Heart right ventricle (tissue), 16 donors: Measurements from ENCODE around the gene SF3A1. TPM values are rescaled to one million over a fixed set of nuclear protein-coding genes. Genes with fewer than 3 reads are reported as not detected.
A peak's percentile ranks its signal among the peaks of the same experiment; 100 is the strongest.

Source experiments
- ATAC-seq, 8 donors: fragments of 200-7000 bp; cut with Tn5 transposase; one replicate each; pipeline ENCODE4 v1.9.1; 2020; ENCODE audit warnings: mild to moderate bottlenecking in 8 of 8, moderate library complexity in 8 of 8, moderate number of reproducible peaks in 1 of 8
- DNase-seq, 2 donors: peaks; one replicate each; pipeline ENCODE4 v3.0.0-alpha.2; 2020
- H3K27ac ChIP-seq, 10 donors: fragments of 200-600 bp; sonication (generic) in 2 of 10; one replicate each; pipeline versions ENCODE4 v1.5.0 to v1.8.0; 2020 to 2022; ENCODE audit warnings: mild to moderate bottlenecking in 3 of 10
- H3K27me3 ChIP-seq, 7 donors: fragments of 200-600 bp; one replicate each; pipeline ENCODE4 v1.8.0; 2021 to 2022; ENCODE audit warnings: mild to moderate bottlenecking in 2 of 7
- H3K36me3 ChIP-seq, 9 donors: fragments of 200-600 bp; sonication (generic) in 1 of 9; one replicate each; pipeline versions ENCODE4 v1.5.0 to v1.8.0; 2020 to 2022; ENCODE audit warnings: mild to moderate bottlenecking in 2 of 9
- H3K4me1 ChIP-seq, 9 donors: fragments of 200-600 bp; sonication (generic) in 1 of 9; one replicate each; pipeline versions ENCODE4 v1.5.0 to v1.8.0; 2020 to 2022; ENCODE audit warnings: mild to moderate bottlenecking in 4 of 9
- H3K4me3 ChIP-seq, 10 donors: fragments of 200-600 bp; sonication (generic) in 2 of 10; one replicate each; pipeline versions ENCODE4 v1.5.0 to v1.8.0; 2020 to 2022; ENCODE audit warnings: mild to moderate bottlenecking in 7 of 10, moderate library complexity in 2 of 10
- H3K9me3 ChIP-seq, 11 donors: fragments of 200-600 bp in 10 of 11; sonication (generic) in 2 of 11; one replicate each; pipeline versions ENCODE4 v1.5.0 to v1.8.0; 2013 to 2022; ENCODE audit warnings: mild to moderate bottlenecking in 2 of 11, control low read depth in 1 of 11, moderate library complexity in 1 of 11
- CTCF ChIP-seq, 9 donors: fragments of 200-600 bp; sonication (generic) in 2 of 9; IDR thresholded peaks; one replicate each; pipeline versions ENCODE4 v1.5.0 to v1.8.0; 2021 to 2022; ENCODE audit warnings: antibody characterized with exemption in 9 of 9, mild to moderate bottlenecking in 5 of 9, moderate library complexity in 1 of 9
- whole genome bisulfite sequencing, 2 donors: extraction: QIAGEN DNeasy Blood & Tissue Kit; methylation state at CpG; one replicate each; pipeline ENCODE4 v1.1.7; 2013; ENCODE audit warnings: inconsistent platforms in 1 of 2; 5-methylcytosine and 5-hydroxymethylcytosine counted together
- intact Hi-C, 10 donors: fragments of 100-400 bp; cut with DNase I; formaldehyde crosslinking; loops; one replicate each; pipeline versions ENCODE4 v1.11.1 to v1.14.2; 2022
- polyA plus RNA-seq, 2 donors: library from polyadenylated mRNA; stranded (reverse); fragments of 200-250 nt; gene quantifications; one replicate each; pipeline ENCODE4 v1.2.3, GENCODE V29; 2013
- total RNA-seq, 10 donors: library from RNA; stranded (reverse); fragmentation: NEBNext Ultra II Directional in 3 of 10; extraction: Animal tissue kit (Norgen Biotek cat#: 25700) in 3 of 10; gene quantifications; one replicate each; pipeline versions ENCODE4 v1.2.1 to v1.2.4, GENCODE V29; 2021 to 2023
- donor health status: Arrhythmogenic right ventricular cardiomyopathy.
- donor health status: ischemic (EF 13 %, LVEDD 7.1; RV severe dilation, severe dysfunction).
- donor health status: healthy with polysubstance abuse.
- donor health status: DM: no; HTN: yes; CAD: no.
- donor health status: DM: no; HTN: no; CAD: no.
- donor health status: ischemic (EF 25% LVEDD 6.9; RV normal size, moderate dysfunction).
- donor health status: ischemic (EF 25% LVEDD 5.7; RV mildly dilated, moderate dysfunction).
- donor health status: healthy.
- donor health status: DM: yes; HTN: yes; CAD: no.
- donor health status: Ischemic cardiomyopathy.
- donor health status: ischemic (EF 35%, LVEDD 5.7; RV mildly dilated, moderate dysfunction).
- donor health status: nonischemic (EF 11% LVEDD 7.7; RV severe dilation, severe dysfunction).
- donor health status: DM: yes; HTN: yes; CAD: no.
- donor health status: PGD.
- donor health status: ischemic (EF 29% LVEDD 5.4; RV normal size, mild dysfunction).
- donor health status: nonischemic (EF 23%, LVEDD 6.1; RV moderate dilation, normal function).

The SF3A1 gene
- total and polyA plus RNA-seq, 12 donors: 13.2 to 132 (median 103) TPM

DNA sequence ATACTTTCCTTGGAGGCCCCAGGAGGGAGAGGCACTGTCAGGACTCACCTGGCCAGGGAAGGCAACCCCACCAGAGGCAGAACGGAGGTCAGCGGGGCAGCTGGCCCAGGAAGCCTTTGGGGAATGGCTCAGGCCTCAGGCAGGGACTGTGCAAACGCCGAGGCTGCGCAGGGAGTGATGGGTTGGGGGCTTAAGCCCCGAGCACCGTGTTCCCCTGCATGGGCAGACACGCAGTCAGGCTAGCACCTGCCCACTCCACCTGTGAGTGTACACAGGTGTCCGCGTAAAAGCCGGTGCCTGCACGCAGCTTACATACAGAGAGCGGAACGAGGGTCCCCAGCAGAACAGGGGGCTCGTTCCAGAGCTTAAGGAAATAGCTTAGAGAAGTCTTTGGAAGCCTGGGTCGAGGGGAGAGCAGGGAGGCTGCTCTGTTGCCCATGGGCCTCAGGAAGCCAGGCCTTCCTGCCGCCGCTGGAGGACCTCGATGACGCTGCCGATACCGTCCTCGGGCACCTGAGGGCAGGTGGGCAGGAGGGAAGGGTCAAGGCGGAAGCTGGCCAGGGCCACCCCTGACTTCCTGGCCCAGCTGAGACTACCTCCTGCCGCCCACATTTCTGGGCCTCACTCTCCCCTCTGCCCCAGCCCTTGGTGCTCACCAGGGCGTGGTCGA, 71.4 kb downstream of the SF3A1 start:
- 90 to 95% methylated on average over 26 to 27 of the region's 27 CpGs for WGBS, 2 donors
- H3K9me3 ChIP-seq: no peaks in the 10 kb centered on the region
- no peaks in the 10 kb centered on the region for H3K27me3 ChIP-seq
- peaks cover 0 to 32% (median 15%) of the 10 kb centered on the region in 9 donors for H3K36me3 ChIP-seq
- peaks cover 3 to 47% (median 19%) of the 10 kb centered on the region in 9 donors for H3K4me1 ChIP-seq
- no peak for ATAC-seq
- DNase-seq: no peak
- no peak overlapping the region for H3K27ac ChIP-seq
- no peak for TF ChIP-seq CTCF (IDR thresholded peaks at IDR 0.05)
- intact Hi-C loops: loop anchor here in 5 of 10 donors (5.0 to 10.0 kb wide), 4 partner anchors 42 to 102 kb away; partner anchors contain the start of genes TBC1D10A (in 3 of the 5), CCDC157 (in 1 of the 5), RNF215 (in 1 of the 5) and SF3A1 (in 1 of the 5)
- H3K4me3 ChIP-seq: no peak overlapping the region

DNA sequence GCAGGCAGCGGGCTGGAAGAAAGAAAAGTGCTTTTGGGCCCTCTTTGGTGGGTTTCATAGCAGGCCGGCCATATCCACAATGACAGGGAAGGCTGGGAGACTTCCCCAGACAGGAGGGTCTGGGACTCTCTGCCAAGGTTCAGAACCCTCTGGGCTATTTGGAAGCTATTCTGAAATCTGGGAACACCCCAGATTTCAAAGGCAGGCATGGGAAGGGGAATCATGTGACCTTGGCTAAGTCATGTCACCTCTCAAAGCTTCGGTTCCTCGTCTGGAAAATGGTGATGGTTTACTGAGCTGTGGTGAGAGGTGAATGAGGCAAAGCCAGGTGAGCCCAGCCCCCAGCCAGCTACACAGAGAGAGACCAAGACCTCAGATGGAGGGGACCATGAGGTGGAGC, 72.0 kb downstream of the SF3A1 start:
- WGBS, 2 donors: 94 to 96% methylated on average over 4 of the region's 4 CpGs
- Histone ChIP-seq H3K9me3 (no peaks in the 10 kb centered on the region), H3K27ac (no peak overlapping the region), H3K36me3 (peaks cover 0 to 32% (median 15%) of the 10 kb centered on the region in 9 donors), H3K4me3 (no peak overlapping the region), H3K27me3 (no peaks in the 10 kb centered on the region), H3K4me1 (peaks cover 0 to 47% (median 14%) of the 10 kb centered on the region in 9 donors)
- TF ChIP-seq CTCF (IDR thresholded peaks at IDR 0.05): no peak
- no peak for ATAC-seq
- intact Hi-C loops: loop anchor here in 5 of 10 donors (5.0 to 10.0 kb wide), 4 partner anchors 43 to 103 kb away; partner anchors contain the start of genes TBC1D10A (in 3 of the 5), CCDC157 (in 1 of the 5), RNF215 (in 1 of the 5) and SF3A1 (in 1 of the 5)
- no peak for DNase-seq

GRCh38 chr22:30284172-30284571, 72.5 kb downstream of the SF3A1 start:
- Histone ChIP-seq H3K9me3 (no peaks in the 10 kb centered on the region), H3K36me3 (peaks cover 0 to 32% (median 15%) of the 10 kb centered on the region in 9 donors), H3K4me3 (no peak overlapping the region), H3K4me1 (peaks cover 0 to 51% (median 14%) of the 10 kb centered on the region in 9 donors), H3K27ac (no peak overlapping the region), H3K27me3 (no peaks in the 10 kb centered on the region)
- ATAC-seq (no peak), DNase-seq (no peak)
- 87 to 90% methylated on average over 9 of the region's 9 CpGs for WGBS, 2 donors
- intact Hi-C loops: loop anchor here in 1 of 10 donors (10.0 kb wide), 1 partner anchor 71 kb away; the partner anchor contains the start of genes CCDC157 and SF3A1
- no peak for TF ChIP-seq CTCF (IDR thresholded peaks at IDR 0.05)

GRCh38 chr22:30283342-30283741, 73.4 kb downstream of the SF3A1 start:
- intact Hi-C loops: loop anchor here in 1 of 10 donors (10.0 kb wide), 1 partner anchor 71 kb away; the partner anchor contains the start of genes CCDC157 and SF3A1
- Histone ChIP-seq H3K4me1 (peaks cover 0 to 52% (median 8%) of the 10 kb centered on the region in 9 donors), H3K36me3 (peaks cover 0 to 32% (median 15%) of the 10 kb centered on the region in 9 donors), H3K27me3 (no peaks in the 10 kb centered on the region), H3K4me3 (no peak overlapping the region), H3K9me3 (no peaks in the 10 kb centered on the region), H3K27ac (peak overlapping the region in 1 of 10 donors; percentile 31)
- TF ChIP-seq CTCF (IDR thresholded peaks at IDR 0.05): no peak
- no peak for DNase-seq
- ATAC-seq: no peak
- WGBS, 2 donors: 92% methylated on average over 4 of the region's 4 CpGs
